GM19238 (cell line): ENCODE measurements around the gene GABRA5.

Experiments
- DNase-seq: peaks from one replicate; pipeline ENCODE4 v3.0.0; 2011; ENCODE audit warnings: low spot score; ENCODE audit not compliant: insufficient read length

GABRA5 gene

GRCh38 chr15:26996250-26996649 lies 129.4 kb downstream of the GABRA5 start:
- DNase-seq, result no peak
